M059J (cell line): ENCODE measurements around the gene M6PR. TPM values are rescaled to one million over a fixed set of nuclear protein-coding genes. Genes with fewer than 3 reads are reported as not detected.
"Not testable (repeated sequence)": the region's sequence is repeated elsewhere in the genome, so short reads cannot be mapped to it uniquely, and the experiment has no call there.

Source experiments
- DNase-seq: peaks from one replicate; pipeline ENCODE4 v3.0.0-alpha.2; 2012; ENCODE audit warnings: low read depth
- total RNA-seq: library from RNA; depleted of rRNA; stranded (reverse); fragments of >200 nt; shearing (Covaris generic); gene quantifications from 2 replicates; pipeline ENCODE4 v1.2.3, GENCODE V29; 2014

Gene M6PR
- total RNA-seq, 1 experiment from 2014 or later = 126 TPM

GRCh38 chr12:8950702-8951478, 1.4 kb upstream of the M6PR start:
- no peak for DNase-seq

GRCh38 chr12:8950221-8950527, 729 bp upstream of the M6PR start:
- no peak for DNase-seq

- DNase-seq = peak; percentile 32
Measured at GRCh38 chr12:8948701-8949341, 624 bp downstream of the M6PR start.

- peak; percentile 6 for DNase-seq
Measured at GRCh38 chr12:8947737-8948136, 1.7 kb downstream of the M6PR start.

GRCh38 chr12:8946733-8947132, 2.7 kb downstream of the M6PR start:
- DNase-seq = no peak

GRCh38 chr12:8943565-8944186, 5.8 kb downstream of the M6PR start:
- DNase-seq = no peak

- DNase-seq = peak; percentile 12
Measured at GRCh38 chr12:8941691-8942478, 7.6 kb downstream of the M6PR start.

- not testable (repeated sequence) for DNase-seq
Measured at GRCh38 chr12:8937842-8938442, 11.5 kb downstream of the M6PR start.

GRCh38 chr12:8936735-8937134, 12.7 kb downstream of the M6PR start:
- DNase-seq = no peak

GRCh38 chr12:8934080-8934479, 15.4 kb downstream of the M6PR start:
- not testable (repeated sequence) for DNase-seq

- DNase-seq = not testable (repeated sequence)
Measured at GRCh38 chr12:8932464-8932863, 17.0 kb downstream of the M6PR start.

- DNase-seq = not testable (repeated sequence)
Measured at GRCh38 chr12:8930655-8931323, 18.7 kb downstream of the M6PR start.

GRCh38 chr12:8922544-8922943, 26.9 kb downstream of the M6PR start:
- no peak for DNase-seq

- DNase-seq = not testable (repeated sequence)
Measured at GRCh38 chr12:8919643-8920042, 29.8 kb downstream of the M6PR start.

- DNase-seq = no peak
Measured at GRCh38 chr12:8917751-8918150, 31.7 kb downstream of the M6PR start.

GRCh38 chr12:8917031-8917430, 32.4 kb downstream of the M6PR start:
- DNase-seq = no peak

GRCh38 chr12:8916154-8916553, 33.3 kb downstream of the M6PR start:
- DNase-seq = no peak

GRCh38 chr12:8914716-8915526, 34.5 kb downstream of the M6PR start:
- peak; percentile 68 for DNase-seq

- peak; percentile 79 for DNase-seq
Measured at GRCh38 chr12:8914033-8914715, 35.3 kb downstream of the M6PR start, which contains the start of gene PHC1. Gene PHC1 (plus strand): TSS chr12:8914509. CDS start chr12:8917678, 3,169 bp downstream.

- no peak for DNase-seq
Measured at GRCh38 chr12:8913702-8914032, 35.8 kb downstream of the M6PR start.
